ENCODE results near the gene SLC27A2.

SLC27A2 gene

DNA sequence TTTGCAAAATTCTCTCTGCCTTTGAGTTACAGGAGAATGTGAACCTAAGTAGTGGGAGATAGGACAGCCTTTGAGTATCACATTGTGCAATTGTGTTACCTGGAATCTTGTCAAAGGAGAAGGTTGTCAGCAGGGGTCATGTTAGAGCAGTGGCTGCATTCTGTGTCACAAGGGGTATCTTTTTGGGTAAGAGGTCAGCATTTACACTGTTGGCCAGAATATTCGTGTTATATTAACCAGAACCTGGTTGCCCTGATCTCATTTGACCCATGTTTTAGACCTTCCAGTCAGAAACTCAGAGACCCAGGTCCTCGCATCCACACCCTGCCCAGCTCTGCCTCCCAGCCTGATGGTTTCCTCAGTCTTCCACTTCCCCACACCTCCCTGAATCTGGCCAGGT, 56.3 kb downstream of the SLC27A2 start:
- DNase-seq (ENCODE audit: low read depth), result no peak
- H3K4me3 ChIP-seq (ENCODE audit: control insufficient read depth, low read depth, low read length), result no peak overlapping the region
- TF ChIP-seq, protein P1, sequence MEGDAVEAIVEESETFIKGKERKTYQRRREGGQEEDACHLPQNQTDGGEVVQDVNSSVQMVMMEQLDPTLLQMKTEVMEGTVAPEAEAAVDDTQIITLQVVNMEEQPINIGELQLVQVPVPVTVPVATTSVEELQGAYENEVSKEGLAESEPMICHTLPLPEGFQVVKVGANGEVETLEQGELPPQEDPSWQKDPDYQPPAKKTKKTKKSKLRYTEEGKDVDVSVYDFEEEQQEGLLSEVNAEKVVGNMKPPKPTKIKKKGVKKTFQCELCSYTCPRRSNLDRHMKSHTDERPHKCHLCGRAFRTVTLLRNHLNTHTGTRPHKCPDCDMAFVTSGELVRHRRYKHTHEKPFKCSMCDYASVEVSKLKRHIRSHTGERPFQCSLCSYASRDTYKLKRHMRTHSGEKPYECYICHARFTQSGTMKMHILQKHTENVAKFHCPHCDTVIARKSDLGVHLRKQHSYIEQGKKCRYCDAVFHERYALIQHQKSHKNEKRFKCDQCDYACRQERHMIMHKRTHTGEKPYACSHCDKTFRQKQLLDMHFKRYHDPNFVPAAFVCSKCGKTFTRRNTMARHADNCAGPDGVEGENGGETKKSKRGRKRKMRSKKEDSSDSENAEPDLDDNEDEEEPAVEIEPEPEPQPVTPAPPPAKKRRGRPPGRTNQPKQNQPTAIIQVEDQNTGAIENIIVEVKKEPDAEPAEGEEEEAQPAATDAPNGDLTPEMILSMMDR (conservative IDR thresholded peaks at IDR 0.05; ENCODE audit: control insufficient read depth, insufficient read depth, low read depth, low read length), result no peak

DNA sequence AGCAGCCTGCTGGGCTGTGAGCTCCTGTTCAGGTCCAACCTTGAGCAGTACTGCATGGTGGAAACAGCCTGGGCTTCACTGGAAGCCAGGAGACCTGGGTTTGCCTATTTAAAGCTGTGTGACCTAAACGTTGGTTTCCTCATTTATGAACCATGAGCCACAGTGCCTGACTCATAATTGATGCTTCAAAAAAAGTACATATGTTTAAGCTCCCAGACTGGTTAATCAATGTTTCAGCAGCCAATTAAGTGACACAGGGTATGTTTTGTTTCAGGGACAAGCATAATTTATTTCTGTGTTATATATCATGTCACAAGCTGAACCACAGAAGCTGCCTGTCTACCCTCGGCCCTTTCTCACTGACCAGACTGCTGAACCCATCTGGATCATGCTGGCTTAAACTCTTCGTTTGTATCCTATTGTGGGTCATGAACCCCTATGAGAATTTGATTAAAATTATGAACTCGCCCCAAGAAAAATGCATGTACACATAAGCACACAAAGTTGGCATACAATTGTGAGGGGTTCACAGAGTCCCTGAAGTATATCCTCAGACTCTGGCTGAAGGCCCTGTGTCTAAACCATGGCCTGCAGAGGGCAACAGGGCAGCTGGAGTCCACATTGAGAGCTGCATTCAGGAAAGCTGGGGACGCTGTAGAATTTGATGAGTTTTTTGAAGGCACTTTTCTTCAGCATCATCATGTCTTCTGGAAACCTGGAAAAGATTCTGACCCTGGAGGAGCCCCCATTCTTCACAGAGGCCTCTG, 59.9 kb downstream of the SLC27A2 start:
- TF ChIP-seq, protein P1 (conservative IDR thresholded peaks at IDR 0.05; ENCODE audit: control insufficient read depth, insufficient read depth, low read depth, low read length), result no peak
- no peak overlapping the region for H3K4me3 ChIP-seq (ENCODE audit: control insufficient read depth, low read depth, low read length)
- peak; percentile 77 for DNase-seq (ENCODE audit: low read depth)

GRCh38 chr15:50244153-50244552, 62.2 kb downstream of the SLC27A2 start:
- DNase-seq (ENCODE audit: low read depth), result no peak
- H3K4me3 ChIP-seq (ENCODE audit: control insufficient read depth, low read depth, low read length), result no peak overlapping the region
- TF ChIP-seq, protein P1 (conservative IDR thresholded peaks at IDR 0.05; ENCODE audit: control insufficient read depth, insufficient read depth, low read depth, low read length), result no peak

GRCh38 chr15:50244959-50245624, 63.1 kb downstream of the SLC27A2 start:
- no peak for DNase-seq (ENCODE audit: low read depth)
- H3K4me3 ChIP-seq (ENCODE audit: control insufficient read depth, low read depth, low read length), result no peak overlapping the region
- TF ChIP-seq, protein P1 (conservative IDR thresholded peaks at IDR 0.05; ENCODE audit: control insufficient read depth, insufficient read depth, low read depth, low read length), result no peak

- TF ChIP-seq, protein P1 (conservative IDR thresholded peaks at IDR 0.05; ENCODE audit: control insufficient read depth, insufficient read depth, low read depth, low read length), result no peak
These were observed 64.6 kb downstream of the SLC27A2 start for GRCh38 chr15:50246631-50247030.

GRCh38 chr15:50247819-50248655, 66.0 kb downstream of the SLC27A2 start:
- H3K4me3 ChIP-seq (ENCODE audit: control insufficient read depth, low read depth, low read length), result no peak overlapping the region
- DNase-seq (ENCODE audit: low read depth), result no peak
- TF ChIP-seq, protein P1 (conservative IDR thresholded peaks at IDR 0.05; ENCODE audit: control insufficient read depth, insufficient read depth, low read depth, low read length), result no peak

More at GRCh38 chr15:50246631-50247030, 64.6 kb downstream of the SLC27A2 start:
- DNase-seq (ENCODE audit: low read depth), result no peak
- H3K4me3 ChIP-seq (ENCODE audit: control insufficient read depth, low read depth, low read length), result no peak overlapping the region
